GM18517 (cell line): ENCODE measurements around the gene STXBP5.
A peak's percentile ranks its signal among the peaks of the same experiment; 100 is the strongest.

Experiments used
- ATAC-seq: cut with Tn5 transposase; IDR thresholded peaks from one replicate; pipeline ENCODE4 v1.9.1; 2021; ENCODE audit warnings: mild to moderate bottlenecking, moderate library complexity; ENCODE audit not compliant: unreplicated experiment

The STXBP5 gene

GRCh38 chr6:147285087-147285855, 81.1 kb downstream of the STXBP5 start:
- ATAC-seq: no peak

- no peak for ATAC-seq
These were observed 83.7 kb downstream of the STXBP5 start for GRCh38 chr6:147287869-147288271.

GRCh38 chr6:147297124-147297523, 92.9 kb downstream of the STXBP5 start:
- ATAC-seq: no peak

- no peak for ATAC-seq
These were observed 93.6 kb downstream of the STXBP5 start for GRCh38 chr6:147297663-147298316.

- ATAC-seq: no peak
These were observed 94.2 kb downstream of the STXBP5 start for GRCh38 chr6:147298461-147298860.

- no peak for ATAC-seq
These were observed 94.8 kb downstream of the STXBP5 start for GRCh38 chr6:147299035-147299434.

GRCh38 chr6:147301070-147301469, 96.9 kb downstream of the STXBP5 start:
- ATAC-seq: no peak

GRCh38 chr6:147304016-147304415, 99.8 kb downstream of the STXBP5 start:
- ATAC-seq: no peak

- no peak for ATAC-seq
These were observed 106.3 kb downstream of the STXBP5 start for GRCh38 chr6:147310521-147310920.

GRCh38 chr6:147311218-147311617, 107.0 kb downstream of the STXBP5 start:
- no peak for ATAC-seq

- no peak for ATAC-seq
These were observed 117.0 kb downstream of the STXBP5 start for GRCh38 chr6:147321260-147321659.

GRCh38 chr6:147322299-147323162, 118.3 kb downstream of the STXBP5 start:
- peak; percentile 97 for ATAC-seq

- ATAC-seq: no peak
These were observed 121.3 kb downstream of the STXBP5 start for GRCh38 chr6:147325557-147325956.

GRCh38 chr6:147331401-147331800, 127.2 kb downstream of the STXBP5 start:
- no peak for ATAC-seq

GRCh38 chr6:147337921-147338320, 133.7 kb downstream of the STXBP5 start:
- ATAC-seq: no peak

- no peak for ATAC-seq
These were observed 137.3 kb downstream of the STXBP5 start for GRCh38 chr6:147341486-147341885.

GRCh38 chr6:147345902-147346301, 141.7 kb downstream of the STXBP5 start:
- ATAC-seq: no peak

- no peak for ATAC-seq
These were observed 143.1 kb downstream of the STXBP5 start for GRCh38 chr6:147347179-147347881.

GRCh38 chr6:147347882-147348575, 143.8 kb downstream of the STXBP5 start:
- no peak for ATAC-seq

GRCh38 chr6:147361311-147361981, 157.2 kb downstream of the STXBP5 start:
- no peak for ATAC-seq
